ENCODE data around the gene TBX6.

Gene TBX6

GRCh38 chr16:30108059-30108850 lies 16.5 kb upstream of the TBX6 start:
- CTCF ChIA-PET, result no interaction called here
- POLR2A ChIA-PET, result no interaction called here
- H3K4me3 ChIP-seq (ENCODE audit: low read depth, low read length), result no peak overlapping the region
- no peak for DNase-seq (ENCODE audit: low read depth, low spot score)
- no peak for TF ChIP-seq CTCF (IDR thresholded peaks at IDR 0.05; ENCODE audit: insufficient read depth, low read length, missing control alignments)

- CTCF ChIA-PET, result interaction anchor here (4.1 to 7.4 kb wide), 2 partner anchors 8 to 12 kb away, joined by 33 to 82 read pairs; partner anchors contain the start of genes GDPD3 and TBX6
- POLR2A ChIA-PET, result no interaction called here
- H3K4me3 ChIP-seq (ENCODE audit: low read depth, low read length), result no peak overlapping the region
- TF ChIP-seq CTCF (IDR thresholded peaks at IDR 0.05; ENCODE audit: insufficient read depth, low read length, missing control alignments), result no peak
- no peak for DNase-seq (ENCODE audit: low read depth, low spot score)
These were observed 12.8 kb upstream of the TBX6 start for GRCh38 chr16:30104492-30104891.

- CTCF ChIA-PET, result interaction anchor here (4.1 to 7.4 kb wide), 2 partner anchors 8 to 11 kb away, joined by 33 to 82 read pairs; partner anchors contain the start of genes GDPD3 and TBX6
These were observed 12.4 kb upstream of the TBX6 start for GRCh38 chr16:30104090-30104489.

GRCh38 chr16:30096862-30097563 lies 5.3 kb upstream of the TBX6 start:
- ChIA-PET POLR2A (no interaction called here), CTCF (interaction anchor here (1.0 kb wide), 1 partner anchor 15 kb away, joined by 4 read pairs; no protein-coding TSS in a partner anchor)
- H3K4me3 ChIP-seq (ENCODE audit: low read depth, low read length), result no peak overlapping the region
- DNase-seq (ENCODE audit: low read depth, low spot score), result no peak
- TF ChIP-seq CTCF (IDR thresholded peaks at IDR 0.05; ENCODE audit: insufficient read depth, low read length, missing control alignments), result no peak

More at GRCh38 chr16:30104090-30104489, 12.4 kb upstream of the TBX6 start:
- POLR2A ChIA-PET, result no interaction called here
- DNase-seq (ENCODE audit: low read depth, low spot score), result no peak
- TF ChIP-seq CTCF (IDR thresholded peaks at IDR 0.05; ENCODE audit: insufficient read depth, low read length, missing control alignments), result no peak
- H3K4me3 ChIP-seq (ENCODE audit: low read depth, low read length), result no peak overlapping the region

GRCh38 chr16:30096105-30096861 lies 4.6 kb upstream of the TBX6 start, which contains the start of gene YPEL3:
Gene YPEL3 (minus strand): TSS chr16:30096213. CDS start chr16:30095482, 731 bp downstream.
- ChIA-PET CTCF (interaction anchor here (1.0 kb wide), 1 partner anchor 16 kb away, joined by 4 read pairs; no protein-coding TSS in a partner anchor), POLR2A (no interaction called here)
- no peak for TF ChIP-seq CTCF (IDR thresholded peaks at IDR 0.05; ENCODE audit: insufficient read depth, low read length, missing control alignments)
- peak; percentile 21 for DNase-seq (ENCODE audit: low read depth, low spot score)
- peak within 1 kb of the TSS; percentile 69 for H3K4me3 ChIP-seq (ENCODE audit: low read depth, low read length)

Data from AG04449 (cell line).